Kidney (tissue), 14 donors: ENCODE data around the gene RPAP2. TPM values are rescaled to one million over a fixed set of nuclear protein-coding genes. Genes with fewer than 3 reads are reported as not detected.

ENCODE experiments used
- DNase-seq, 5 donors: peaks; one replicate each; pipeline ENCODE4 v3.0.0-alpha.2; 2013 to 2020
- FAIRE-seq: peaks from 2 replicates; lab custom pipeline; 2012; peaks lifted over from hg19 to GRCh38; lab: Jason Lieb, UNC
- H3K27ac ChIP-seq, 2 donors: one replicate each; pipeline ENCODE4 v1.7.0; 2013; ENCODE audit warnings: low read depth in 2 of 2, low read length in 2 of 2, inconsistent platforms in 1 of 2
- H3K27me3 ChIP-seq: one replicate; pipeline ENCODE4 v1.7.1; 2013; ENCODE audit warnings: low read length, inconsistent platforms; ENCODE audit not compliant: control insufficient read depth, insufficient read depth
- H3K36me3 ChIP-seq, 3 donors: one replicate each; pipeline versions ENCODE4 v1.7.0 to v1.7.1; 2013; ENCODE audit warnings: low read length in 3 of 3, control low read depth in 1 of 3, inconsistent platforms in 1 of 3; ENCODE audit not compliant: insufficient read depth in 3 of 3, control insufficient read depth in 2 of 3
- H3K4me1 ChIP-seq, 3 donors: one replicate each; pipeline versions ENCODE4 v1.7.0 to v1.7.1; 2013; ENCODE audit warnings: low read length in 3 of 3, inconsistent platforms in 1 of 3, low read depth in 1 of 3; ENCODE audit not compliant: control insufficient read depth in 2 of 3, insufficient read depth in 2 of 3
- H3K4me3 ChIP-seq, 3 donors: one replicate each; pipeline versions ENCODE4 v1.7.0 to v1.8.1; 2013; ENCODE audit warnings: low read length in 3 of 3, control low read depth in 1 of 3, inconsistent platforms in 1 of 3
- H3K9ac ChIP-seq, 3 donors: one replicate each; pipeline versions ENCODE4 v1.7.0 to v1.7.1; 2013; ENCODE audit warnings: low read length in 3 of 3, control low read depth in 1 of 3, inconsistent platforms in 1 of 3
- H3K9me3 ChIP-seq, 3 donors: one replicate each; pipeline versions ENCODE4 v1.7.0 to v1.7.1; 2013; ENCODE audit warnings: low read length in 3 of 3, control low read depth in 1 of 3, inconsistent platforms in 1 of 3; ENCODE audit not compliant: control insufficient read depth in 2 of 3, insufficient read depth in 1 of 3
- intact Hi-C: fragments of 100-400 bp; cut with DNase I; formaldehyde crosslinking; loops from one replicate; pipeline ENCODE4 v1.11.1; 2022
- polyA plus RNA-seq: library from polyadenylated mRNA; stranded (reverse); fragments of 350-450 nt; fragmentation: Illumina TruSeq; extraction: RNeasy Lipid Tissue Mini Kit (QIAGEN cat#74804); gene quantifications from one replicate; pipeline ENCODE4 v1.2.3, GENCODE V29; 2014; ENCODE audit warnings: low read depth, low replicate concordance; ENCODE audit not compliant: insufficient read depth
- total RNA-seq: library from RNA; stranded (reverse); fragmentation: NEBNext Ultra II Directional; extraction: Animal tissue kit (Norgen Biotek cat#: 25700); gene quantifications from one replicate; pipeline ENCODE4 v1.2.1, GENCODE V29; 2021
- TF ChIP-seq, protein P1 (sequence below): IDR thresholded peaks from 3 replicates; pipeline ENCODE4 v1.5.1; 2012; ENCODE audit warnings: mild to moderate bottlenecking, moderate library complexity, borderline replicate concordance; ENCODE audit not compliant: insufficient read depth; ENCODE audit errors: extremely low read depth
- donor health status: control.
- donor health status: control.
- donor health status: control.
- donor health status: control.
- donor health status: control.
- donor health status: DM: yes; HTN: yes; CAD: no.
- donor health status: Normal renal cell carcinoma (clear cell type).

The RPAP2 gene
- total and polyA plus RNA-seq, 2 donors from 2014 or later, result 11.4 to 25.1 TPM

DNA sequence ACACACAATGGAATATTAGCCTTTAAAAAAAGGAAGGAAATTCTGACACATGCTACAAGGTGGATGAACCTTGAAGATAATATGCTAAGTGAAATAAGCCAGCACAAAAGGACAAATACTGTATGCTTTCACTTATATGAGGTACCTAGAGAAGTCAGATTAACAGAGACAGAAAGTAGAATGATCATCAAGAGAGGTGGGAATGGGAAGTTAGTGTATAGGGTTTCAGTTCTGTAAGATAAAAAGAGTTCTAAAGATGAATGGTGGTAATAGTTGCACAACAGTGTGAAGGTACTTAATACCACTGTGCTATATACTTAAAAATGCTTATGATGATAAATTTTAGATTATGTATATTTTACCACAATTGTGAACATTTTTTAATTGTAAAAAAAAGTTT, 7.2 kb downstream of the RPAP2 start:
- Histone ChIP-seq H3K4me1 (no peaks in the 10 kb centered on the region), H3K27ac (no peak overlapping the region), H3K9me3 (no peaks in the 10 kb centered on the region), H3K36me3 (peaks cover 5 to 9% (median 5%) of the 10 kb centered on the region in 3 donors), H3K9ac (no peak overlapping the region), H3K4me3 (no peak overlapping the region), H3K27me3 (no peaks in the 10 kb centered on the region)
- intact Hi-C loops, result no loop called here
- DNase-seq (no peak), FAIRE-seq (no peak)
- TF ChIP-seq, protein P1, sequence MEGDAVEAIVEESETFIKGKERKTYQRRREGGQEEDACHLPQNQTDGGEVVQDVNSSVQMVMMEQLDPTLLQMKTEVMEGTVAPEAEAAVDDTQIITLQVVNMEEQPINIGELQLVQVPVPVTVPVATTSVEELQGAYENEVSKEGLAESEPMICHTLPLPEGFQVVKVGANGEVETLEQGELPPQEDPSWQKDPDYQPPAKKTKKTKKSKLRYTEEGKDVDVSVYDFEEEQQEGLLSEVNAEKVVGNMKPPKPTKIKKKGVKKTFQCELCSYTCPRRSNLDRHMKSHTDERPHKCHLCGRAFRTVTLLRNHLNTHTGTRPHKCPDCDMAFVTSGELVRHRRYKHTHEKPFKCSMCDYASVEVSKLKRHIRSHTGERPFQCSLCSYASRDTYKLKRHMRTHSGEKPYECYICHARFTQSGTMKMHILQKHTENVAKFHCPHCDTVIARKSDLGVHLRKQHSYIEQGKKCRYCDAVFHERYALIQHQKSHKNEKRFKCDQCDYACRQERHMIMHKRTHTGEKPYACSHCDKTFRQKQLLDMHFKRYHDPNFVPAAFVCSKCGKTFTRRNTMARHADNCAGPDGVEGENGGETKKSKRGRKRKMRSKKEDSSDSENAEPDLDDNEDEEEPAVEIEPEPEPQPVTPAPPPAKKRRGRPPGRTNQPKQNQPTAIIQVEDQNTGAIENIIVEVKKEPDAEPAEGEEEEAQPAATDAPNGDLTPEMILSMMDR, result no peak

DNA sequence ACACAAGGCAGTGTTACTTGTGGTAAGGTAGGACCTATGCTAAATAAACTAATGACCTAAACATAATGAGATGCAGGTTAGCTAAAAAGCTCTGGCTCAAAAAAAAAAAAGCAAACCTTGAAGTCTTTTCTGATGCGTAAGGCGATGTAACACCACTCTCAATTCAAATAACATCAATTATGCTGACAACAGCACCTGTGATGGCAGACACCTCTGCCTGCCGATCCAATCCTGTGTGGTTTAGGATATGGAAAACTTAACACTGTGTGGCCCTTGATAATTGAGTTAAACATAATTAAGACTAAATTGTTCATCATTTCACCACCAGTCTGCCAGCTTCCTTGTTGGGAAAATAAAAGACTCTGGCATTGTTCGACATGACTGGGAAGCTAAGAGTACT, 9.1 kb downstream of the RPAP2 start:
- intact Hi-C loops, result no loop called here
- Histone ChIP-seq H3K4me1 (no peaks in the 10 kb centered on the region), H3K36me3 (peaks cover 5 to 9% (median 7%) of the 10 kb centered on the region in 3 donors)

GRCh38 chr1:92310185-92310597, 11.3 kb downstream of the RPAP2 start:
- H3K27ac ChIP-seq, result no peak overlapping the region
- intact Hi-C loops, result no loop called here
- no peaks in the 10 kb centered on the region for H3K4me1 ChIP-seq
- peak; percentile 88 for FAIRE-seq
- no peaks in the 10 kb centered on the region for H3K27me3 ChIP-seq
- H3K9ac ChIP-seq, result no peak overlapping the region
- no peak overlapping the region for H3K4me3 ChIP-seq
- H3K36me3 ChIP-seq, result peaks cover 3 to 8% (median 3%) of the 10 kb centered on the region in 3 donors
- TF ChIP-seq, protein P1, result peak; percentile 31
- peak in 2 of 5 donors; percentile 19 to 21 for DNase-seq
- H3K9me3 ChIP-seq, result no peaks in the 10 kb centered on the region

More for the DNA sequence above, 9.1 kb downstream of the RPAP2 start:
- no peak overlapping the region for H3K27ac ChIP-seq
- H3K9ac ChIP-seq, result no peak overlapping the region
- H3K4me3 ChIP-seq, result no peak overlapping the region
- FAIRE-seq (no peak), DNase-seq (no peak)
- TF ChIP-seq, protein P1, result no peak
- H3K27me3 ChIP-seq, result no peaks in the 10 kb centered on the region
- no peaks in the 10 kb centered on the region for H3K9me3 ChIP-seq

DNA sequence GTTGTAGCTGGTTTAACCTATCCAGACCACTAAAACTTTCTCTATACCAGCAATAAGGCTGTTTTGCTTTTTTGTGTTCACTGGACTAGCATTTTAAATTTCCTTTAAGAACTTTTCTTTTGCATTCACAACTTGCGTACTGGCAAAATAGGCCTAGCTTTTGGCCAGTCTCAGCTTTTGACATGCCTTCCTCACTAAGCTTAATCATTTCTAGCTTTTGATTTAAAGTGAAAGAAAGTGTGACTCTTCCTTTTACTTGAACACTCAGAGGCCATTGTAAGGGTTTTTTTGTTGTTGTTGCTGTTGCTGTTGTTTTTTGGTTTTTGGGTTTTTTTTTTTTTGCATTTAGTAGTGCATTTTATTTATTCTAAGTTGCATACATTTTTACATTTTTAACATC, 15.2 kb downstream of the RPAP2 start:
- Histone ChIP-seq H3K4me3 (no peak overlapping the region), H3K27ac (no peak overlapping the region), H3K36me3 (peaks cover 0 to 6% (median 0%) of the 10 kb centered on the region in 3 donors), H3K9me3 (no peaks in the 10 kb centered on the region), H3K9ac (no peak overlapping the region), H3K4me1 (no peaks in the 10 kb centered on the region), H3K27me3 (no peaks in the 10 kb centered on the region)
- intact Hi-C loops, result no loop called here
- TF ChIP-seq, protein P1, result no peak
- FAIRE-seq (peak; percentile 3), DNase-seq (no peak)
